K562 (cell line): ENCODE results near the gene HNRNPK. TPM values are rescaled to one million over a fixed set of nuclear protein-coding genes. Genes with fewer than 3 reads are reported as not detected.

Experiments
- ATAC-seq: fragments of 200-7000 bp; cut with Tn5 transposase; 3 replicates; pipeline ENCODE4 v1.9.1; 2020; ENCODE audit warnings: moderate library complexity
- BruUV-seq: library from RNA; stranded (reverse); fragments of 400-500 nt; replicated peaks from 2 replicates; lab custom pipeline; 2021; lab: Mats Ljungman, UMichigan
- CTCF ChIA-PET: fragments of 300-600 bp; formaldehyde crosslinking; extraction: SDS; loops from one replicate; lab custom pipeline; 2021; ENCODE audit warnings: low intra/inter-chr PET ratio; lab: Yijun Ruan, JAX
- POLR2A ChIA-PET: fragments of 300-600, 350-650 bp; sonication (Branson Sonifier 250); formaldehyde crosslinking; extraction: SDS; loops from one replicate; lab custom pipeline; 2021; ENCODE audit warnings: antibody characterized with exemption, inconsistent platforms; lab: Yijun Ruan, JAX
- DNase-seq, 4 experiments: peaks; one replicate each; pipeline versions ENCODE4 v3.0.0 to v3.0.0-alpha.2; 2011 to 2018; ENCODE audit warnings: low spot score in 3 of 4, mixed read lengths in 3 of 4; ENCODE audit errors: extremely low read depth in 1 of 4
- FAIRE-seq: peaks from 2 replicates; lab custom pipeline; 2011; peaks lifted over from hg19 to GRCh38; lab: Jason Lieb, UNC
- H2AFZ ChIP-seq: 2 replicates; pipeline ENCODE4 v1.6.0; 2011; ENCODE audit warnings: low read depth, low read length, control low read depth, inconsistent platforms
- H3K27ac ChIP-seq: fragments of 200-600 bp; 3 replicates; pipeline ENCODE4 v1.8.0; 2011; ENCODE audit warnings: low read depth, mild to moderate bottlenecking, control low read depth, inconsistent platforms, low read length, moderate library complexity, mixed read lengths; ENCODE audit errors: extremely low read depth
- H3K27me3 ChIP-seq, 2 experiments: fragments of 300-600 bp in 1 of 2; 2 replicates in 1 of 2; 3 replicates in 1 of 2; pipeline versions ENCODE4 v1.6.0 to v1.8.0; 2011; ENCODE audit warnings: inconsistent platforms in 2 of 2, low read length in 2 of 2, mild to moderate bottlenecking in 1 of 2, mixed read lengths in 1 of 2, moderate library complexity in 1 of 2; ENCODE audit not compliant: control insufficient read depth in 2 of 2, insufficient read depth in 2 of 2
- H3K36me3 ChIP-seq: fragments of 300-600 bp; 3 replicates; pipeline ENCODE4 v1.8.0; 2011; ENCODE audit warnings: mild to moderate bottlenecking, low read length, inconsistent platforms; ENCODE audit not compliant: control insufficient read depth, insufficient read depth
- H3K4me1 ChIP-seq, 2 experiments: fragments of 200-600 bp in 1 of 2; replicated peaks in 1 of 2; 2 replicates in 1 of 2; 3 replicates in 1 of 2; pipeline versions ENCODE4 v1.5.1 to v1.8.0; 2011; ENCODE audit warnings: inconsistent platforms in 2 of 2, low read length in 2 of 2, mild to moderate bottlenecking in 1 of 2, mixed read lengths in 1 of 2, moderate library complexity in 1 of 2; ENCODE audit not compliant: control insufficient read depth in 2 of 2, insufficient read depth in 2 of 2
- H3K4me2 ChIP-seq: 2 replicates; pipeline ENCODE4 v1.6.1; 2011; ENCODE audit warnings: low read length, control low read depth, inconsistent platforms, mixed read lengths; ENCODE audit not compliant: insufficient read depth
- H3K4me3 ChIP-seq: fragments of 200-600 bp; sonication (generic), shearing (Covaris generic); 2 replicates; pipeline ENCODE4 v1.5.1; 2016; ENCODE audit warnings: control low read depth, inconsistent platforms
- H3K79me2 ChIP-seq: fragments of 200-600 bp; 3 replicates; pipeline ENCODE4 v1.8.0; 2011; ENCODE audit warnings: low read length, inconsistent platforms; ENCODE audit not compliant: control insufficient read depth, insufficient read depth
- H3K9ac ChIP-seq, 2 experiments: 2 replicates each; pipeline versions ENCODE4 v1.6.0 to v1.6.1; 2011; ENCODE audit warnings: low read depth in 2 of 2, low read length in 2 of 2, control low read depth in 1 of 2, inconsistent platforms in 1 of 2, mild to moderate bottlenecking in 1 of 2, mixed read lengths in 1 of 2; ENCODE audit not compliant: insufficient read depth in 1 of 2
- H3K9me1 ChIP-seq: one replicate; pipeline ENCODE4 v1.6.0; 2011; ENCODE audit warnings: inconsistent platforms, mild to moderate bottlenecking, low read length, moderate library complexity; ENCODE audit not compliant: control insufficient read depth, insufficient read depth
- H3K9me3 ChIP-seq: replicated peaks from 2 replicates; pipeline ENCODE4 v1.5.1; 2011; ENCODE audit warnings: low read depth, low read length, inconsistent platforms; ENCODE audit not compliant: control insufficient read depth, insufficient read depth
- H4K20me1 ChIP-seq: replicated peaks from 2 replicates; pipeline ENCODE4 v1.6.1; 2011; ENCODE audit warnings: low read length, inconsistent platforms, mixed read lengths; ENCODE audit not compliant: control insufficient read depth, insufficient read depth
- ETV5 ChIP-seq: sonication (generic); formaldehyde crosslinking; IDR thresholded peaks from 2 replicates; pipeline ENCODE4 v1.4.0; 2020; ENCODE audit warnings: low read depth, mild to moderate bottlenecking, missing genetic modification reagents
- KDM4B ChIP-seq, 2 experiments: fragments of 450-650 bp in 1 of 2; sonication (generic) in 1 of 2; IDR thresholded peaks; 2 replicates each; pipeline ENCODE4 v1.6.1; 2016 to 2017; ENCODE audit warnings: borderline replicate concordance in 2 of 2, antibody characterized with exemption in 1 of 2, low read depth in 1 of 2, mild to moderate bottlenecking in 1 of 2
- MTA3 ChIP-seq: fragments of 450-650 bp; formaldehyde crosslinking; IDR thresholded peaks from 2 replicates; pipeline ENCODE4 v1.6.1; 2017; ENCODE audit warnings: mild to moderate bottlenecking, borderline replicate concordance
- RAD21 ChIP-seq, 2 experiments: fragments of 250-450 bp in 1 of 2; fragments of 450-650 bp in 1 of 2; sonication (Bioruptor Pico) in 1 of 2; formaldehyde crosslinking in 1 of 2; IDR thresholded peaks in 1 of 2; conservative IDR thresholded peaks in 1 of 2; 2 replicates each; pipeline versions ENCODE4 v1.4.0 to v1.8.0; 2020 to 2022; ENCODE audit warnings: mild to moderate bottlenecking in 2 of 2, moderate library complexity in 1 of 2
- SMC3 ChIP-seq: conservative IDR thresholded peaks from 2 replicates; pipeline ENCODE4 v1.6.1; 2011; ENCODE audit warnings: low read depth, low read length, improper control_type of control experiment; ENCODE audit not compliant: insufficient read depth
- SP1 ChIP-seq: sonication (generic); formaldehyde crosslinking; IDR thresholded peaks from 2 replicates; pipeline ENCODE4 v1.8.1; 2022; ENCODE audit warnings: mild to moderate bottlenecking, missing genetic modification reagents
- ZC3H8 ChIP-seq: fragments of 450-650 bp; IDR thresholded peaks from 2 replicates; pipeline ENCODE4 v1.6.1; 2017
- ZNF224 ChIP-seq: sonication (generic); formaldehyde crosslinking; IDR thresholded peaks from 2 replicates; pipeline ENCODE4 v1.8.0; 2022; ENCODE audit warnings: mild to moderate bottlenecking, missing genetic modification reagents
- ZNF232 ChIP-seq: sonication (generic); formaldehyde crosslinking; IDR thresholded peaks from 2 replicates; pipeline ENCODE4 v1.8.0; 2022; ENCODE audit warnings: mild to moderate bottlenecking, missing genetic modification reagents
- ZNF507 ChIP-seq: conservative IDR thresholded peaks from 2 replicates; pipeline ENCODE4 v1.6.1; 2017; ENCODE audit warnings: missing genetic modification characterization, missing compliant biosample characterization
- ZNF668 ChIP-seq: fragments of 250-450 bp; sonication (Bioruptor Pico); IDR thresholded peaks from 2 replicates; pipeline ENCODE4 v1.8.0; 2022; ENCODE audit warnings: mild to moderate bottlenecking, inconsistent platforms
- ZNF695 ChIP-seq: fragments of 450-650 bp; formaldehyde crosslinking; IDR thresholded peaks from 2 replicates; pipeline ENCODE4 v1.4.0; 2020; ENCODE audit warnings: mild to moderate bottlenecking, moderate library complexity
- WGBS: fragments of 100-300 bp; shearing (Covaris generic); methylation state at CpG from one replicate; pipeline ENCODE4 v1.1.6; 2016; ENCODE audit warnings: low coverage, mixed read lengths; ENCODE audit not compliant: insufficient coverage; ENCODE audit errors: missing lambda C conversion rate; 5-methylcytosine and 5-hydroxymethylcytosine counted together
- in situ Hi-C: fragments of 300-500 bp; cut with MboI; formaldehyde crosslinking; loops from 4 replicates; pipeline ENCODE4 v1.15.0; 2018; ENCODE audit warnings: inconsistent platforms, mixed read lengths
- intact Hi-C: fragments of 100-400 bp; cut with micrococcal nuclease; formaldehyde crosslinking; loops from 2 replicates; pipeline ENCODE4 v1.14.2; 2022
- polyA plus RNA-seq, 8 experiments: library from polyadenylated mRNA; depleted of rRNA in 4 of 8; stranded (reverse) in 5 of 8; unstranded in 3 of 8; fragments of >200 nt; fragmentation: Nextera tagmentation in 2 of 8; fragmentation: Illumina TruSeq in 1 of 8; extraction: Ambion mirVana in 2 of 8; extraction: Trizol in 1 of 8; gene quantifications; 2 replicates each; pipeline versions ENCODE4 v1.2.1 to v1.2.3, GENCODE V29; 2011 to 2014; ENCODE audit warnings: inconsistent platforms in 1 of 8, missing spikeins in 1 of 8
- total RNA-seq, 7 experiments: library from RNA; depleted of rRNA in 6 of 7; stranded (reverse); fragments of >200 nt in 6 of 7; fragmentation: Illumina TruSeq in 2 of 7; extraction: Trizol in 2 of 7; gene quantifications; 2 replicates each; pipeline versions ENCODE4 v1.2.1 to v1.2.3, GENCODE V29; 2011 to 2021; ENCODE audit warnings: low replicate concordance in 1 of 7
- TF ChIP-seq, protein P1 (sequence below): fragments of 450-650 bp; IDR thresholded peaks from 2 replicates; pipeline ENCODE4 v1.6.1; 2016; ENCODE audit warnings: borderline replicate concordance

Gene HNRNPK
- total and polyA plus RNA-seq, 9 of the 15 experiments (the other 6 are each of a cell fraction or from before 2014, with no cell fraction given), result 224 to 883 (median 618) TPM

DNA sequence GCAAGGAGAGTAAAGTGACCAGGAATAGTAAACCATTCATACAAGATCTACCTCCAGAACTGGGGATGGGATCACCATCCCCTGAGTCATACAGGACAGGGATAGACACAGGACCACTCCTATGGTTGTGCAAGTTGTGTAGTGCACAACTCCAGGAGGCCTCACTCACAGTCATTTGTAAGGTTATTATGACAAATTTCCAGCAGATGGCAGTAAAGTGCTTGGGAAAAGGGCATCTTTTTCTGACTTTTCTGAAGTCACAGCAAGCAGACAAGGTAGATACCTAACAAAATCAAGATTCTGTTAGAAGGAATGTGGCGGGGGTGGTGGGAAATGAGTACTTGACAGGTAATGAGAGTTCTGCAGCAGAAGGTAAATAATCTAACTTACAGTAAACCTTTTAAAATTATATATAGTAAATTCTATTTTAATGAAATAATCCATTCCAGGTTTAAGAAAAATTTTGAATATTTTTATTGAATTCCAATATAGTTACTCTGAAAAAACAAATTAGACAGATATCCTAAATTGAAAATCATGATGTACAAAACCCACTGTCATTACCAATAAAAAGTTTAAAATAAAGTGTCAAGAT lies 42.1 kb downstream of the HNRNPK start:
- ChIA-PET CTCF (interaction anchor here (1.8 to 2.5 kb wide), 3 partner anchors 323 to 377 kb away, joined by 6 to 34 read pairs (median 10); no protein-coding TSS in a partner anchor), POLR2A (interaction anchor here (1.0 kb wide), 1 partner anchor 323 kb away, joined by 3 read pairs; no protein-coding TSS in a partner anchor)
- peak; percentile 85 for FAIRE-seq
- H3K79me2 ChIP-seq, result no peaks in the 10 kb centered on the region
- no peak overlapping the region for H3K27ac ChIP-seq
- peak; percentile 84 for ATAC-seq
- no peak overlapping the region for H3K4me2 ChIP-seq
- H3K4me3 ChIP-seq, result no peak overlapping the region
- H4K20me1 ChIP-seq, result no peaks in the 10 kb centered on the region
- H3K9ac ChIP-seq, result no peak overlapping the region
- no peak overlapping the region for H2AFZ ChIP-seq
- H3K27me3 ChIP-seq, result no peaks in the 10 kb centered on the region
- 7% methylated on average over 1 of the region's 1 CpG for WGBS
- H3K36me3 ChIP-seq, result peaks cover 46% of the 10 kb centered on the region; the same call in 1 of the 3 replicates
- no peaks in the 10 kb centered on the region for H3K4me1 ChIP-seq
- peak; percentile 41 to 63 (median 52) for DNase-seq
- intact Hi-C loops, result loop anchor here (1.0 kb wide), 2 partner anchors 235 to 323 kb away; no protein-coding TSS in a partner anchor
- no peaks in the 10 kb centered on the region for H3K9me1 ChIP-seq
- H3K9me3 ChIP-seq, result no peaks in the 10 kb centered on the region
- in situ Hi-C loops, result loop anchor here (5.0 kb wide), 1 partner anchor 324 kb away; no protein-coding TSS in a partner anchor
- no TSS peak for BruUV-seq
- peak; percentile 40; the same call in 1 of the 2 replicates for TF ChIP-seq SMC3
- TF ChIP-seq ZNF232, result no peak
- TF ChIP-seq, protein P1, sequence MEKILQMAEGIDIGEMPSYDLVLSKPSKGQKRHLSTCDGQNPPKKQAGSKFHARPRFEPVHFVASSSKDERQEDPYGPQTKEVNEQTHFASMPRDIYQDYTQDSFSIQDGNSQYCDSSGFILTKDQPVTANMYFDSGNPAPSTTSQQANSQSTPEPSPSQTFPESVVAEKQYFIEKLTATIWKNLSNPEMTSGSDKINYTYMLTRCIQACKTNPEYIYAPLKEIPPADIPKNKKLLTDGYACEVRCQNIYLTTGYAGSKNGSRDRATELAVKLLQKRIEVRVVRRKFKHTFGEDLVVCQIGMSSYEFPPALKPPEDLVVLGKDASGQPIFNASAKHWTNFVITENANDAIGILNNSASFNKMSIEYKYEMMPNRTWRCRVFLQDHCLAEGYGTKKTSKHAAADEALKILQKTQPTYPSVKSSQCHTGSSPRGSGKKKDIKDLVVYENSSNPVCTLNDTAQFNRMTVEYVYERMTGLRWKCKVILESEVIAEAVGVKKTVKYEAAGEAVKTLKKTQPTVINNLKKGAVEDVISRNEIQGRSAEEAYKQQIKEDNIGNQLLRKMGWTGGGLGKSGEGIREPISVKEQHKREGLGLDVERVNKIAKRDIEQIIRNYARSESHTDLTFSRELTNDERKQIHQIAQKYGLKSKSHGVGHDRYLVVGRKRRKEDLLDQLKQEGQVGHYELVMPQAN, result no peak
- no peak for TF ChIP-seq ZNF668 (CRISPR knock-in tag)
- TF ChIP-seq ETV5 (CRISPR knock-in tag), result no peak
- no peak for TF ChIP-seq ZNF695
- TF ChIP-seq ZC3H8, result no peak
- no peak for TF ChIP-seq SP1
- TF ChIP-seq KDM4B (IDR thresholded peaks at IDR 0.05; ENCODE audit: borderline replicate concordance in 2 of 2, low read depth in 1 of 2), result no peak
- TF ChIP-seq ZNF507, result no peak
- TF ChIP-seq MTA3, result no peak
- TF ChIP-seq ZNF224, result no peak
- TF ChIP-seq RAD21 (CRISPR knock-in tag; conservative IDR thresholded peaks at IDR 0.05 in 1 of 2, IDR thresholded peaks at IDR 0.05 in 1 of 2), result peak; percentile 61 to 67
